GM08714 (cell line): ENCODE results near the gene PPP2R3B.
"Not testable (repeated sequence)": the region's sequence is repeated elsewhere in the genome, so short reads cannot be mapped to it uniquely, and the experiment has no call there.

Experiments used
- H3K4me3 ChIP-seq: fragments of 200-500 bp; sonication (Bioruptor generic); 2 replicates; pipeline ENCODE4 v1.5.1; 2014; ENCODE audit warnings: mild to moderate bottlenecking, low read length, inconsistent platforms
- ZNF274 ChIP-seq: IDR thresholded peaks from 2 replicates; pipeline ENCODE4 v1.6.1; 2012; ENCODE audit warnings: mild to moderate bottlenecking, low read depth, low read length

PPP2R3B gene

DNA sequence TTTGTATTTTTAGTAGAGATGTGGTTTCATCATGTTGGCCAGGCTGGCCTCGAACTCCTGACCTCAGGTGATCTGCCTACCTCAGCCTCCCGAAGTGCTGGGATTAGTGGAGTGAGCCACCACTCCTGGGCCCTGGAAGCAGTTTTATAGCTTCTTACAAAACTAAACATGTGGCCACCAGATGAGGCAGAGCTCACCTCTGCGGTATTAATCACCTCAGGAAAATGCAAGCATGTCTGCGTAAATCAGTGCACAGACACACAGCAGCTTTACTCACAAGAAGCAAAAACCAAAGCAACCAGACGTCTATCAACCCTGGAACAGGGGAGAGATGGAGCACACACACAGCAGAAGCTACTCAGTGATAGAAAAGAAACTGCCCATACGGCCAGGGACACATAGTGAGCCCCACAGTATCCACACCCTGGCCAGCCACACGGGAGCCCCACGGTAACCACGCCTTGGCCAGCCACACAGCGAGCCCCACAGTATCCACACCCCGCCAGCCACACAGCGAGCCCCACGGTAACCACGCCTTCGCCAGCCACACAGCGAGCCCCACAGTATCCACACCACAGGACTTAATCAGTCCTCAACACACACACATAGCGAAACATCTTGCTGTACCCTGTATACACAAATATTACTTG is 30.2 kb downstream of the PPP2R3B start:
- no peak overlapping the region for H3K4me3 ChIP-seq
- TF ChIP-seq ZNF274 = no peak

GRCh38 chrX:355329-356050 is 31.2 kb downstream of the PPP2R3B start:
- no peak for TF ChIP-seq ZNF274
- H3K4me3 ChIP-seq = no peak overlapping the region

- no peak for TF ChIP-seq ZNF274
These were observed 32.9 kb downstream of the PPP2R3B start for GRCh38 chrX:353566-354535.

DNA sequence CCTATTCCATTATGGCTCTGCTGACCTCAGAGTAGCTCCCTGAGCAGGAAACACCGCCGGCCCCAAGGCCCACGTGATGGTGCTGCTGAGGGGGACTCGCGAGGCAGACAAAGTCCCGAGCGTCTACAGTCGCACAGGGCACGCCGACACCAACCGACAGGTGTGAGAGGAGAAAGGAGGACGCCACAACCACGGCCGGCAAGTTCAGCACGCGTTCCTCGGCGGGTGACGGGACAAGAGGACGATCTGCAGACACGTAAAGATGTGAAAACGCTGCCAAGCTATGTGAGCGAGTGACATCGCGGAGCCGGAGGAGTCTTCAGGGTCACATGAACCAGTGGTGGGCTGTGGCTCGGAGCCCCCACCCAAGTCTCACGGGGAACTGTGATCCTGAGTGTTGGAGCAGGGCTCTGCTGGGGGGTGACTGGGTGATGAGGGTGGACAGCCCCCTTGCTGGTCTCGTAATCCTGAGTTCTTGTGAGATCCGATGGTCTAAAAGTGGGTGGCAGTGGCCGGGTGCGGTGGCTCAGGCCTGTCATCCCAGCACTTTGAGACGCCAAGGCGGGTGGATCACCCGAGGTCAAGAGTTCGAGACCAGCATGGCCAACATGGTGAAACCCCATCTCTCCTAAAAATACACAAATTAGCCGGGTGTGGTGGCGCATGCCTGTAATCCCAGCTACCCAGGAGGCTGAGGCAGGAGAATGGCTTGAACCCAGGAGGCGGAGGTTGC is 34.0 kb downstream of the PPP2R3B start:
- no peak overlapping the region for H3K4me3 ChIP-seq
- no peak for TF ChIP-seq ZNF274

More at GRCh38 chrX:353566-354535, 32.9 kb downstream of the PPP2R3B start:
- no peak overlapping the region for H3K4me3 ChIP-seq

- H3K4me3 ChIP-seq = no peak overlapping the region
- TF ChIP-seq ZNF274 = no peak
These were observed 34.5 kb downstream of the PPP2R3B start for GRCh38 chrX:352181-352580.

DNA sequence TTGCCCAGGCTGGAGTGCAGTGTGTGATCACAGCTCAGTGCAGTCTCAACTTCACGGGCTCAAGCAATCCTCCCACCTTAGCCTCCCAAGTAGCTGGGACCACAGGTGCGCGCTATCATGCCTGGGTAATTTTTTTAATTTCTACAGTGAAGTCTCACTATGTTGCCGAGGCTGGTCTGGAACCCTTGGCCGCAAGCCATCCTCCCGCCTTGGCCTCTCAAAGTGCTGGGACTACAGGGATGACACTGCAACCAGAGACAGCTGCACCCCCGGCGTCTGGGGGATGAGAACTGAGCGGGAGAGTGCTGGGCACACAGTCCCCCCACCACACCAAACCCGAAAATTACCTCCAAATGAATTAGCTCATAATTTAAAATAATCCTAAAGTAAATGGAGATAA is 35.0 kb downstream of the PPP2R3B start:
- TF ChIP-seq ZNF274 = no peak
- H3K4me3 ChIP-seq = no peak overlapping the region

DNA sequence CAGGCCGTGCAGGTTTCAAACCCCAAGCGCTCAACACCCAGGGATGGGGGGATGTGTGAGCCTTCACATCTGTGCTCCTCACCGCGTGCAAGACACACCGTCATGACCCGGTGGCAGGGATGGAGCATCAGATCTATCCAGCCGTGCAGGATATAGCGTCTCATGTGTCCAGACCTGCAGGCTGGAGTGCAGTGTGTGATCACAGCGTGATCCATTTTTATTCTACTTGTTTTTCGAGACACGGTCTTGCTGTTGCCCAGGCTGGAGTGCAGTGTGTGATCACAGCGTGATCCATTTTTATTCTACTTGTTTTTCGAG is 35.4 kb downstream of the PPP2R3B start:
- H3K4me3 ChIP-seq = not testable (repeated sequence)

GRCh38 chrX:350534-351323 is 36.0 kb downstream of the PPP2R3B start:
- no peak overlapping the region for H3K4me3 ChIP-seq
- no peak for TF ChIP-seq ZNF274

DNA sequence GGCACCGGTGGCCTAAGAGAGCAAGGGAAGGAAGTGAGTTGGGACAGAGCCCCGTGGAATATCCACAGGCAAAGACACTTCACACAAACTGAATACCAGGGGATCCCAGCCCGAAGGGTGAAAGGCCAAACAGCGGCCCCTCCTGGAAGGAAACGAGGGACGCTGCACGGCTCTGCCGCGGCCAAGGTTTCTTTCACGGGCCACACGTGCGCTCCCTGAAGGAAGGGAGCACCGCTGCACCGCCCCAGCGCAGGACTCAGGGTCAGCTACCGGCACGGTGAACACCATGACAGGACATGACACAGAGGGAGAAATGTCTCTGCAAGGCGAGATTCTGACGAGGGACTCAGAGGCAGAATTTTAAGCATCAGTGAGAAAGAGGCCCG is 36.6 kb downstream of the PPP2R3B start:
- TF ChIP-seq ZNF274 = no peak
- H3K4me3 ChIP-seq = no peak overlapping the region

DNA sequence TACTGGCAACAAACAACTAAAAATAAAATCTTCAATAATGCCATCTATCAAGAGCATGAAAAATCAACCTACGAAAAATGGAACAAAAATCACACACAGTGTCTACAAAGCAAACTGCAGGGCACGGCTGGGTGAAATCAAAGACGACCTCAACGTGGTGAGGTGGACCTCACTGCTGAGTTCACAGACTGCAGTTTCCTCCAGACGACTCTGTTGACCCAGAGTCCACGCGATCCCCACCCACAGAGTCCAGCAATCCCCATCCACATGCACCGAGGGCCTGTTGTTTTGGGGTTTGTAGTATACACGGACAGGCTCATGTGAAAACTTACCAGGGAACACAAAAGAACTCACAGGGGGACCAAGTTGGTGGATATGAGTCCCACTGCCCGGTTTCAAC is 37.0 kb downstream of the PPP2R3B start:
- H3K4me3 ChIP-seq = no peak overlapping the region
- no peak for TF ChIP-seq ZNF274

DNA sequence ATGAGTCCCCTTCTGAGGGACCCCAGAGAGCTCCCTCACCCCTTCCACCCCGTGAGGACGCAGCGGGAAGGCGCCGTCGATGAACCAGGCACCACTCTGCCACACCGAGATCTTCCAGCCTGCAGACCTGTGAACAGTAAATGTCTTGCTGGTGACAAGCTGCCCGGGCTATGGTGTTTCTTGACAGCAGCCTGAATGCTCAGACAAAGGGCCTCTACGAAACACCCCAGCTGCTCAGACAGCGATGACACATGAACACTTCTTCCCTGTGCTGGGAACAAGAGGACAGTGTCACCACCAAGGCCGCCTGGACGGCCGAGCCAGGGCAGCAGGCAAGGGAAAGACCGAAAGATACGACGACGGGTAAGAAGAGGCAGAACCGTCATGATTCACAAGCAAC is 37.5 kb downstream of the PPP2R3B start:
- TF ChIP-seq ZNF274 = no peak
- H3K4me3 ChIP-seq = no peak overlapping the region

DNA sequence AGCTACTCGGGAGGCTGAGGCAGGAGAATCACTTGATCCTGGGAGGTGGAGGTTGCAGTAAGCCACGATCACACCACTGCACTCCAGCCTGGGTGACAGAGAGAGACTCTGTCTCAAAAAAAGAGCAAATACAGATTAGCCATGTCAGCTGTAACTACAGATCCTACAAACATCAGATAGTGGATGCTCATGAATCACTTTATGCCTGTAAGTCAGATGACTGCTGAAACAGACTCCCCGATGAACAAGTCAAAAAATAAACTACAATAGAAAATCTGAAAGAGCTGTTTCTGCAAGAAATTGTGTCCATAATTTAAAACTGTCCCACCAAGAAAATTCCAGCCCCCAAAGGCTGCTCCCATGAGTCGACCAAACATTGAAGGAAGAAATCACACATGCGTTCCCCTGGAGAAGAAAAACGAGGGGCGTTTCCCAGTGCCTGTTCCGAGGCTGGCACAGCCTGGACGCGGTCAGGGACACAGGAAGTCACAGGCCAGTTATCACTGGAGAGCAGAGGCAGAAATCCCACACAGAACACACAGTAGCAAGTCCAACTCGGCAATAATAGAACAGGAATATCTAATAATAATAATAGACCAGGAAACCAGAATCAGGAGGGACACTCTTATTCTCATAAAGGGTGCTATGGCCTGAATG is 38.1 kb downstream of the PPP2R3B start:
- TF ChIP-seq ZNF274 = no peak

DNA sequence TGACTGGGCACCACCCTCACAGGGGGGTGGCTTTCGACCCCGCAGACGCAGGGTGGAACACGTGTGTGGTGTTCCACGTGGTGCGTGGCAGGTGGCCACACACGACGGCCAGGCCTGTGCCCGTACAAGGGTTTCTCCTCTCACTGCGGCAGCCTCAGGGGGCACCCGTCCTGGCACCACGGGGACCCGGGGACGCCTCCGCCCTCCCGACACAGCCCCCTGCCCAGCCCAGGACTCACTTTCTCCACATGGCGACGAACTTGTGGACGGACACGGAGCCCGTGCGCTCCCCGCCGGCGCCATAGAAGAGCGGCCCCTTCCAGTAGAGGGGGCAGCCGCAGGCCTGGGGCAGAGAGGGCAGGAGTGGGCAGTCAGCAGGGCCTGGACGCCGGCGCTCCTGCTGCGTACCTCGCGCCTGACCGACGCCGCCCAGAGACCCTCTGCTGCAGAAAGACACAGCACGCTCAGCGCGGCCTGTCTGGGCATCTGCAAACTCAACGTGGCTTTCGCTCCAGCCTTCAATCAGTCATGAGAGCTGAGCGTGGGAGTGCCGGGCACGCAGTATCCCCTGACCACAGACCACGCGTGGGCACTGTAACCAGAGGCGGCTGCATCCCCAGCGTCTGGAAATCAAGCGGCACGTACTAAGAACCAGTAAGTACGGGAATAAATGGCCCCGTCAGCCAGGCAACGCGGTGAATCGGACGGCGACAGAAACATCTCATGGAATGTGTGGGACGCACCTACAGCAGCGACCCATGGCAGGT is 39.2 kb downstream of the PPP2R3B start:
- no peak for TF ChIP-seq ZNF274
- H3K4me3 ChIP-seq = no peak overlapping the region

More for the DNA sequence above, 38.1 kb downstream of the PPP2R3B start:
- H3K4me3 ChIP-seq = no peak overlapping the region
